GM21723 (cell line): ENCODE measurements around the gene RPL26.

Source experiments
- ATAC-seq: cut with Tn5 transposase; IDR thresholded peaks from one replicate; pipeline ENCODE4 v1.9.1; 2021; ENCODE audit warnings: mild to moderate bottlenecking, moderate library complexity; ENCODE audit not compliant: unreplicated experiment

RPL26 gene

GRCh38 chr17:8383143-8383822 is at the start of gene RPL26:
RPL26 (minus strand) TSS chr17:8383193; CDS start chr17:8382310, 883 bp downstream.
- ATAC-seq: peak; percentile 87

GRCh38 chr17:8430966-8431365 is 48.0 kb upstream of the RPL26 start:
- no peak for ATAC-seq

DNA sequence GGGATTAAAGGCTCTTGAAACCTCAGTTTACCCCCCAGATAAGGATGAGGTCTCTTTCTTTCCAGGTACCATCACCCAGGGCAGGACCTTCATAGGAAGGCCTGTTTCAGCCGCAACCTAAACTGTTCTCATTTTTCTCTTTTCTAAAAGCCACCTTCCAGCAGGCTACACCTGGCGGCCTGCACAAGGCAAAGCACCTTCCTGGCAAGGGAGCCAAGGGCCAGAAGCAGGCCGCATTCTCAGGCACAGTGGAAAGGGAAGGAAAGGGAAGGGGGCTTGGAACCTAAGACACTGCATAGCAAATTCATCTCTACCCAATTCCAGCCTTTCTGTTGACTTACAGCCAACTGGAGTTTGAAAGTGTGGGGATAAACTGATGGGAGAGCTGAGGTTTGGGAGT is 43.8 kb upstream of the RPL26 start:
- no peak for ATAC-seq

- ATAC-seq: no peak
Observed at GRCh38 chr17:8426094-8426720, 43.2 kb upstream of the RPL26 start.

DNA sequence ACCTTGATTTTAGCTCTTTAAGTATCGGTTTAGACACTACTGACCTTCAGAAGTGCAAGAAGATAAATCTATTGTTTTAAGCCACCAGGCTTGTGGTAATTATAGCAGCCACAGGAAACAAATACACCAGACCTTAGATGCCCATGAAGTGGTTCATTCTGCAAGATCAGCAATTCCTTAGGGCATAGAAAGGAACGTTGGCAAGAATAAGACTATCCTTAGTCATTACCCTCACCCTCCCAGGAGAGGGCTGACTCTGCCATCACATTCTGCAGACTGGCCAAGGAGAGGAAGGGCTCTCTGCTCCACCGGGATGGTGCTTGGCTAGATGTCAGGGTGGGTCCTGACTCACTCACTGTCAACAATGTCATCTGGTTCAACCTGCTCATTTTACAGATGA is 38.6 kb upstream of the RPL26 start:
- ATAC-seq: no peak

DNA sequence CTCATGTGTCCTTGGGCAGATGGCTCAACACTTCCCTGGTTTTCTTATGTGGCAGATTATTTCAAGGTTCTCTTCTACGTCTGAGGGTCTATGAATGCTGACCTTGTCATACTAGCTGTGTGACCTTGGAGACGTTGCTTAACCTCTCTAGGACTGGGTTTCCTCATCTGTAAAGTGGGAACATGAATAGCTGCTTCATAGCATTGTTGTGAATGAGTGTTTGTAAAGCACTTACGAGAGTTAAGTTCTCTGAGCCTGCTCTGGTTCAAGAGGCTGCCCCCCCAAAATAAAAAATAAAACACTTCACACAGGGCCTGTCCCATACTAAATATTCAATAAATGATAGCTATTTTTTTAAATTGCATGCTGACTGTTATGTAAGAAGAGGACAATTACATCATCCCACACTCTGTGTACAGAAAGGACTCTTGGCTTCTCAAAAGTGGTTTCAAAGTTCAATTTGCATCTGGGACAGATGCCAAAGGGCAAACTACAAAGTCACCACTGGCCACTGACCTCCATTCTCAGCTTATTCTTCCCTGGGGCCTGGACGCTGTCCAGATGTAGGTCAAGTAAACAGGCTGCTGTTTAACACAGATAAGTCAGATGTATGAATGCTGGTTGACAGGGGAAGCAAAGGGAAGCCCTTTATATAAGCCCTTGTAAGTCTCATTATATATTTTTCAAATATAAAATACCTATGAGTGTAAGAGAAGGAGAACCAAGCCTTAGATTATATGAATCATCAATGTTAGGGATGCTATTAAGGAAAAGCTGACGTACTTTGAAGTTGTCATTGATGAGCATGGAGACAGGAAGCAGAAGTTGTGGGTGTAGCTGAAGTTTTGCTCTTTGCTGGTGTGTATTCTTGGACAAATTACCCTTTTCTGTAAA is 37.3 kb upstream of the RPL26 start:
- no peak for ATAC-seq

DNA sequence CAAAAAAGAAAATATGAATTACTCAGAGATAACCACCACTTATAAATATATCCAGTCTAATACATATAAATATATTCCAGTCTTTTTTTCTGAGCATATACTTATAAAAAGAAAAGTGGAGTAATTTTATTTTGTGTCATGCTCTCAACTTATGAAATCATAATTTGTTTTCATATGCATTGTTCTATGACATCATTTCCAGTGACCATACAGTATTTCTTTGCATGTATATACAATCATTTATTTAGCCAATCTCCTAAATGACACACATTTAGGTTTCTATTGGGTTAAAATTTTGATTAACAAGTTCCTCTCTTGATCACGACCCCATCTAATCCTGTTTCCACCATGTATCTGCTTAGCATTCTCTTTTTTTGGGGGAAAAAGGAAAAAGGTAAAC is 36.3 kb upstream of the RPL26 start:
- no peak for ATAC-seq

- ATAC-seq: no peak
Observed at GRCh38 chr17:8418471-8418870, 35.5 kb upstream of the RPL26 start.

- no peak for ATAC-seq
Observed at GRCh38 chr17:8417806-8418205, 34.8 kb upstream of the RPL26 start.

DNA sequence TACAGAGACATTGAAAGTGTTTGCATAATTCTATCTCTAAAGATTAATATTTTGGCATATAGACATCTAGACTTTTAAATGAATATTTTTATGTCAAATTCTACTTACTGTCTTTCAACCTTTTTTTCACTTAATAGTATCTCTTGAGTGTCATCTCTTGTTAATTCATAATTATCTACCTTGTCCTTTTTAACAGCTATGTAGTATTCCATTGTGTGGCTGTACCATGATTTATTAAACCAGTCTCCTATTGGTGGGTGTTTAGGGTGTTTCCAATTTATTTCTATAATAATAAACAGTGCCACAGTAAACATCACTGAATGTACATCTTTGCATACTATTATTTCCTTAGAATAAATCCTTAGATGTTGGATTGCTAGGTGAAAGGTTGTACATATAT is 30.9 kb upstream of the RPL26 start:
- ATAC-seq: no peak

DNA sequence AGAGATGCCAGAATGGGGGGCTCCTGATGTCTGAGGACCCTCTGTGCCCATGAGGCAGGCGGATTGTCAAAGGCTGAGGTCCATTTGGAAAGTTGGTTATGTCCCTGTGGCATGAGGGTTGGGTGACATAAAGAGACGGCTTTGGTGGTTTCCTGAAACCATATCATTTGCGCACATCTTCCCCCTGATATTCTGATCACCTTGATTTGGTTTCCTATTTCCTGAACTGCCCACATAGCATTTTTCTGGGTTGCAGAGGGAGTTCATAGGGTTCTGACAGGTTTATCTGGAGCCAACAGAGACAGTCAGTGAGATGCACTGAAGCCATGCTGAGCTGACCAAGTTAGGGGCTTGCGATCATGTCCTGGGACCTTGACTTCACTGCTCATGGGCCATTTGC is 30.3 kb upstream of the RPL26 start:
- no peak for ATAC-seq

- no peak for ATAC-seq
Observed at GRCh38 chr17:8412089-8412488, 29.1 kb upstream of the RPL26 start.

DNA sequence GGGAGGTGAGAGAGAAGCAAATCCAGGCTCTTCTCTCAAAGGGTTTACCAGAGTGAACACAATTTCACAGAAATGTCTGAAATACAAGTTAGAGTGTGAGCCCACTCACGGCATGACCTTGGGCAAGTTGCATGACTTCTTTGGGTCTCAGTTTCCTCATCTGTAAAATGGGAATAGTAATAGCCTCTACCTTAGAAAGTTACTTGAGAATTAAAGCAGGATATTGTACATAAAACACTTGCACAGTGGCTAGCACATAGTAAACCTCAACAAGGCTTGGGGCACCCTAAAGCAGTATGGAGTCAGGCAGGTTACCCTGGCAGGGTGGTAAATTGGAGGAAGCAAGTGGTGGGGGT is 27.9 kb upstream of the RPL26 start:
- ATAC-seq: no peak

GRCh38 chr17:8409966-8410882 is 27.2 kb upstream of the RPL26 start:
- ATAC-seq: no peak

DNA sequence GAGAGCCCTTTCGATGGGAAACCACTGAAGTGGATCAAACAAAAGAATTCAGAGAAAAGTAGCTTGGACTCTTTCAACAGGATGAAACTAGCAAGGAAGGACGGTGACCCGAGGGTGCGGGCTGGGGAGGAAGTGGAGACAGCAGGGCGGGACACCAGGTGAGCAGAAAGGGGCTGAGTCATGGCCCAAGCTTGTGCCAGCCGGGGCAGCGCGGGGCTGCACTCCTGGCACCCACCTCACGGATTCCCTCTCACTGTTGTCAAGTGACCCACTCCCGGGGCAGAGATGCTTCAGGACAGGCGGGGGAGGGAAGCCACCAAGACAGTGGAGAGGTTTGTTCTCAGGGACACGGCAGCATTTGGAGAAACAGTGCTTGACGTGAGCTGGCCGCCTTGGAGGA is 25.4 kb upstream of the RPL26 start:
- no peak for ATAC-seq

DNA sequence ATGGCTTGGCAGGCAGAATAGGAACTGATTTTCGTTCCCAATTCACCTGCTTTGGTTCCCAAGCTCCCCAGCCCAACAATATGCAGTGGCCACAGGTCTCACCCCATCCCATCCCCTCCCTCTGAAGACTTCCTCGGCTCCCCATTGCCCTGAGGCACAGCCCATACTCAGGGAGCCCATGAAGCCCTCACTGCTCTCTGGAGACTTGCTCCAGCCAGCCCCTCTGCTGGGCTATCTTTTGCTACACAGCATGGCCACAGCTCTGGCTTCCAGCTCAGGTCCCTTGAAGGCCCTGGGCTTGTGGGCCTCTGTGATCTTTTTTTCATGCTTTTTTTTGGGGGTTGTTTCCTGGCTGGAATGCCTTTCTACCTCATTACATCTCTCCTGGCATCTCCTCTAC is 23.2 kb upstream of the RPL26 start:
- ATAC-seq: no peak

DNA sequence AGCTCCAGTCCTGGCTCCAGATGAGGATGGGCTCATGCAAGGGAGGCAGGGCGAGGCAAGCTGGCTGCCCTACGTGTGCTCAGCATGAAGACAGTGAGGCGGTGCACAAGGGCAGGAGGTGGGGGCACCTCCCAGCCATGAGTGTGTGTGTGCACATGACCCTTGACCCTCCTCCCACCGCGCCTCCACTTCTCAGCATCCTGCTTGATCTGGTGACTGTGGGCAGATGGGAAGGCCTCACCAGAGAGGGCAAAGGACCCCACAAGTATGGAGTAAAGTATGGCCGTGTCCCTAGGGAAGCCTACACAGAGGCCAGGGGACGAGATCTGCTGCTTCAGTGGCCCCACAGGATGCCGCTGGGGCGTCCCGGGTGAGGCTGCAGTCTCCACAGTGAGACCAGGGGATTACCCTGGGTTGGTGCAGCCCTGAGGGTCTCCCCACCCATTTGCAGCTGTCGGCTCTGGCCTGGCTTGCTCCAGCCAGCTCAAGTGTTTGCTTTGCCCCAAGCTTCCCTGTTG is 22.6 kb upstream of the RPL26 start:
- ATAC-seq: no peak

DNA sequence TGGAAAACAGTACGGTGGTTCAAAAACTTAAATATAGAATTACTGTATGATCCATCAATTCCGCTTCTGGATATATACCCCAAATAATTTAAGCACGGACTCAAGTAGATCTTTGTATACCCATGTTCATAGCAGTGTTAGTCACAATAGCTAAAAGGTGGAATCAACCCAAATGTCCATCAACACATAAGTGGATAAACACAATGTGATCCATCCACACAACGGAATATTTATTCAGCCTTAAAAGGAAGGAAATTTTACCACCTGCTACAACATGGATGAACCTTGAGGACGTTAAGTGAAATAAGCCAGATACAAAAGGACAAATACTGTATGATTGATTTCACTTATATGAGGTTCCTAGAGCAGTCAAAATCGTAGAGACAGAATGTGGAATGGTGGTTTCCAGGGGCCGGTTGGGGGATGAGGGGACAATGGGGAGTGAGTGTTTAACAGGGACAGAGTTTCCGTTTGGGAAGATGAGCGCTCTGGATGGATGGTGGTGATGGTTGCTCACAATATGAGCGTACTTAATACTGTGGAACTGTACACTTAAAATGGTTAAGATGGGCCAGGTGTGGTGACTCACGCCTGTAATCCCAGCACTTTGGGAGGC is 20.0 kb upstream of the RPL26 start:
- ATAC-seq: no peak

DNA sequence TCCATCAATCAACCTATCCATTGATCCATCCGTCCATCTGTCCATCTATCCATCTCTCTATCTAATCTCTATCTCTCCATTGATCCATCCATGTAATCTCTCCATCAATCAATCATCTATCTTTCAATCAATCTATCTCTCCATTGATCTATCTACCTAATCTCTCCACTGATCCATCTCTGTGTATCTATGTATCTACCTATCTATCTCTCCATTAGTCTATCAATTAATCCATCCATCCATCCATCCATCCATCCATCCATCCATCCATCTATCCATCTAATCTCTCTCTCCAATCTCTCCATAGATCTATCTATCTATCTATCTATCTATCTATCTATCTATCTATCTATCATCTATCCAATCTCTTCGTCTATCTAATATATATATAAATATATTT is 18.1 kb upstream of the RPL26 start:
- no peak for ATAC-seq

GRCh38 chr17:8398980-8399379 is 16.0 kb upstream of the RPL26 start:
- no peak for ATAC-seq
